Panc1 (cell line): Measurements from ENCODE around the gene AADACL2. TPM values are rescaled to one million over a fixed set of nuclear protein-coding genes. Genes with fewer than 3 reads are reported as not detected.

ENCODE experiments used
- ATAC-seq: fragments of 200-7000 bp; cut with Tn5 transposase; 2 replicates; pipeline ENCODE4 v1.9.1; 2020; ENCODE audit warnings: mild to moderate bottlenecking, moderate library complexity
- BruUV-seq: library from RNA; stranded (reverse); fragments of 400-500 nt; replicated peaks from 2 replicates; lab custom pipeline; 2021; lab: Mats Ljungman, UMichigan
- CTCF ChIA-PET: fragments of 300-600 bp; sonication (Branson Sonifier 250); formaldehyde crosslinking; loops from one replicate; lab custom pipeline; 2022; ENCODE audit warnings: antibody characterized with exemption; lab: Charles Lee
- POLR2A ChIA-PET: fragments of 300-600 bp; sonication (Branson Sonifier 250); formaldehyde crosslinking; loops from one replicate; lab custom pipeline; 2022; ENCODE audit warnings: antibody characterized with exemption; lab: Charles Lee
- DNase-seq: peaks from one replicate; pipeline ENCODE4 v3.0.0-alpha.2; 2010; ENCODE audit warnings: low read depth, low spot score
- H3K27ac ChIP-seq: 2 replicates; pipeline ENCODE4 v1.5.1; 2011; ENCODE audit warnings: mild to moderate bottlenecking, low read length, inconsistent platforms
- H3K27me3 ChIP-seq: fragments of 200-500 bp; sonication (Bioruptor generic); 2 replicates; pipeline ENCODE4 v1.6.0; 2014; ENCODE audit warnings: low read length, inconsistent platforms; ENCODE audit not compliant: control insufficient read depth, insufficient read depth
- H3K36me3 ChIP-seq: fragments of 200-500 bp; sonication (Bioruptor generic); 2 replicates; pipeline ENCODE4 v1.5.1; 2014; ENCODE audit warnings: inconsistent platforms, mild to moderate bottlenecking, low read length, moderate library complexity; ENCODE audit not compliant: control insufficient read depth, insufficient read depth
- H3K4me1 ChIP-seq: 2 replicates; pipeline ENCODE4 v1.5.1; 2011; ENCODE audit warnings: inconsistent platforms, mild to moderate bottlenecking, low read length, moderate library complexity; ENCODE audit not compliant: control insufficient read depth, insufficient read depth
- H3K4me3 ChIP-seq, 2 experiments: 2 replicates each; pipeline ENCODE4 v1.5.1; 2011 to 2012; ENCODE audit warnings: low read depth in 2 of 2, low read length in 2 of 2, mild to moderate bottlenecking in 2 of 2, inconsistent platforms in 1 of 2, moderate library complexity in 1 of 2
- H3K9me3 ChIP-seq: fragments of 200-500 bp; sonication (Bioruptor generic); 2 replicates; pipeline ENCODE4 v1.5.1; 2014; ENCODE audit warnings: low read depth, mild to moderate bottlenecking, inconsistent platforms, low read length, moderate library complexity; ENCODE audit not compliant: control insufficient read depth, insufficient read depth
- POLR2AphosphoS5 ChIP-seq: IDR thresholded peaks from 2 replicates; pipeline ENCODE4 v1.6.1; 2012; ENCODE audit warnings: mild to moderate bottlenecking, low read depth, low read length, moderate library complexity
- SIN3A ChIP-seq: IDR thresholded peaks from 2 replicates; pipeline ENCODE4 v1.6.1; 2012; ENCODE audit warnings: low read depth, mild to moderate bottlenecking, low read length, moderate library complexity, borderline replicate concordance; ENCODE audit not compliant: insufficient read depth
- TCF7L2 ChIP-seq: IDR thresholded peaks from 2 replicates; pipeline ENCODE4 v1.6.1; 2011; ENCODE audit warnings: mild to moderate bottlenecking, low read depth, low read length, inconsistent platforms
- in situ Hi-C: cut with HindIII; loops from 2 replicates; pipeline ENCODE4 v1.10.0; 2016; ENCODE audit warnings: low sequenced_read_pairs, low pct_unique_long_range_greater_than_20kb
- intact Hi-C: fragments of 100-400 bp; cut with micrococcal nuclease; formaldehyde crosslinking; loops from one replicate; pipeline ENCODE4 v1.10.0; 2022; ENCODE audit not compliant: unreplicated experiment
- total RNA-seq: library from RNA; stranded (reverse); gene quantifications from one replicate; pipeline ENCODE4 v1.2.1, GENCODE V29; 2021; ENCODE audit not compliant: unreplicated experiment
- TF ChIP-seq, protein P1 (sequence below), 2 experiments: IDR thresholded peaks; 2 replicates each; pipeline ENCODE4 v1.6.1; 2011 to 2012; ENCODE audit warnings: low read depth in 2 of 2, control low read depth in 1 of 2, low read length in 1 of 2, mild to moderate bottlenecking in 1 of 2, moderate library complexity in 1 of 2; ENCODE audit not compliant: insufficient read depth in 1 of 2
- TF ChIP-seq, protein P2 (sequence below): fragments of 450-650 bp; IDR thresholded peaks from 2 replicates; pipeline ENCODE4 v1.5.1; 2017; ENCODE audit warnings: mild to moderate bottlenecking

AADACL2 gene
- total RNA-seq, 1 experiment from 2014 or later: not detected

DNA sequence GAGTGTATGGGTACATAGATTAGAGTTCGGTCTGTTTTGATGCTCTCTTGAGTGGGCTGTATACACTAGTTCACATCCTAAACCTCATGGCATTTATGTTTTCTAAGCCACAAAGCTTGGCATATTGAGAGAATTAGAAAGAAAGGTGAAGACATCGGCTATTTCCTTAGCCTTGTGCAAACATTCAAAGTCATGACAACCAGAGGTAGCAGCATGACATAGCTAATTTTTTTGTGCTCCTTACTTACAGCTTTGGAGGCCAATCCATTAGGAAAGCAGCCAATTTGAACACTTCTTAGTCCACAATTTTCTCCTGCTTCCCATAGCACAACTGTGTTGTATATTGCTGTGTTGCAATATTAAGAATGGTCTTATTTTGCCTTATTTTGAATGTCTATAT, 58.7 kb downstream of the AADACL2 start:
- intact Hi-C loops: no loop called here
- H3K27me3 ChIP-seq: no peaks in the 10 kb centered on the region
- H3K4me1 ChIP-seq: no peaks in the 10 kb centered on the region
- CTCF ChIA-PET: no interaction called here
- ATAC-seq (no peak), DNase-seq (no peak)
- H3K27ac ChIP-seq: no peak overlapping the region
- H3K9me3 ChIP-seq: no peaks in the 10 kb centered on the region
- no peak overlapping the region for H3K4me3 ChIP-seq
- BruUV-seq: no TSS peak
- POLR2A ChIA-PET: no interaction called here
- no peak for TF ChIP-seq SIN3A
- no peak for TF ChIP-seq POLR2AphosphoS5
- no peak for TF ChIP-seq TCF7L2
- TF ChIP-seq, protein P1, sequence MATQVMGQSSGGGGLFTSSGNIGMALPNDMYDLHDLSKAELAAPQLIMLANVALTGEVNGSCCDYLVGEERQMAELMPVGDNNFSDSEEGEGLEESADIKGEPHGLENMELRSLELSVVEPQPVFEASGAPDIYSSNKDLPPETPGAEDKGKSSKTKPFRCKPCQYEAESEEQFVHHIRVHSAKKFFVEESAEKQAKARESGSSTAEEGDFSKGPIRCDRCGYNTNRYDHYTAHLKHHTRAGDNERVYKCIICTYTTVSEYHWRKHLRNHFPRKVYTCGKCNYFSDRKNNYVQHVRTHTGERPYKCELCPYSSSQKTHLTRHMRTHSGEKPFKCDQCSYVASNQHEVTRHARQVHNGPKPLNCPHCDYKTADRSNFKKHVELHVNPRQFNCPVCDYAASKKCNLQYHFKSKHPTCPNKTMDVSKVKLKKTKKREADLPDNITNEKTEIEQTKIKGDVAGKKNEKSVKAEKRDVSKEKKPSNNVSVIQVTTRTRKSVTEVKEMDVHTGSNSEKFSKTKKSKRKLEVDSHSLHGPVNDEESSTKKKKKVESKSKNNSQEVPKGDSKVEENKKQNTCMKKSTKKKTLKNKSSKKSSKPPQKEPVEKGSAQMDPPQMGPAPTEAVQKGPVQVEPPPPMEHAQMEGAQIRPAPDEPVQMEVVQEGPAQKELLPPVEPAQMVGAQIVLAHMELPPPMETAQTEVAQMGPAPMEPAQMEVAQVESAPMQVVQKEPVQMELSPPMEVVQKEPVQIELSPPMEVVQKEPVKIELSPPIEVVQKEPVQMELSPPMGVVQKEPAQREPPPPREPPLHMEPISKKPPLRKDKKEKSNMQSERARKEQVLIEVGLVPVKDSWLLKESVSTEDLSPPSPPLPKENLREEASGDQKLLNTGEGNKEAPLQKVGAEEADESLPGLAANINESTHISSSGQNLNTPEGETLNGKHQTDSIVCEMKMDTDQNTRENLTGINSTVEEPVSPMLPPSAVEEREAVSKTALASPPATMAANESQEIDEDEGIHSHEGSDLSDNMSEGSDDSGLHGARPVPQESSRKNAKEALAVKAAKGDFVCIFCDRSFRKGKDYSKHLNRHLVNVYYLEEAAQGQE (IDR thresholded peaks at IDR 0.05; ENCODE audit: insufficient read depth in 1 of 2, low read depth in 2 of 2, low read length in 1 of 2): no peak
- TF ChIP-seq, protein P2, sequence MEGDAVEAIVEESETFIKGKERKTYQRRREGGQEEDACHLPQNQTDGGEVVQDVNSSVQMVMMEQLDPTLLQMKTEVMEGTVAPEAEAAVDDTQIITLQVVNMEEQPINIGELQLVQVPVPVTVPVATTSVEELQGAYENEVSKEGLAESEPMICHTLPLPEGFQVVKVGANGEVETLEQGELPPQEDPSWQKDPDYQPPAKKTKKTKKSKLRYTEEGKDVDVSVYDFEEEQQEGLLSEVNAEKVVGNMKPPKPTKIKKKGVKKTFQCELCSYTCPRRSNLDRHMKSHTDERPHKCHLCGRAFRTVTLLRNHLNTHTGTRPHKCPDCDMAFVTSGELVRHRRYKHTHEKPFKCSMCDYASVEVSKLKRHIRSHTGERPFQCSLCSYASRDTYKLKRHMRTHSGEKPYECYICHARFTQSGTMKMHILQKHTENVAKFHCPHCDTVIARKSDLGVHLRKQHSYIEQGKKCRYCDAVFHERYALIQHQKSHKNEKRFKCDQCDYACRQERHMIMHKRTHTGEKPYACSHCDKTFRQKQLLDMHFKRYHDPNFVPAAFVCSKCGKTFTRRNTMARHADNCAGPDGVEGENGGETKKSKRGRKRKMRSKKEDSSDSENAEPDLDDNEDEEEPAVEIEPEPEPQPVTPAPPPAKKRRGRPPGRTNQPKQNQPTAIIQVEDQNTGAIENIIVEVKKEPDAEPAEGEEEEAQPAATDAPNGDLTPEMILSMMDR: no peak
- H3K36me3 ChIP-seq: no peaks in the 10 kb centered on the region
- in situ Hi-C loops: no loop called here

DNA sequence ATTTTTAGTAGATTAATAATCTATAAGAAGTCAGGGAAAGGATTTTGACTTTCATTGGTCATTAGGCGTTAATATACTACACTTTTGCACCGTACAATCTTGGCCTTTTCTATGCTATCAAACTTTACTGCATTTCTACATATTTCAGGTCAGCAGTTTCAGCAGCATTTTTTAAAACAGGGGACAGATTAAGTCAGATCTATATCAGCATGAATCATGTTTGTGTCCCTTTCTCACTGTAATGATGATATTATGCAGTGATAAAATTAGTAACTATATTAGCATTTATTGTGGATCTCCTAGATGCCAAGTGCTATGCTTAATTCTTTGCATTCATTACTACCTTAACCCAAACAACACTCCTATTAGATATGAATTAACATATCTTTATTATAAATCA, 59.9 kb downstream of the AADACL2 start:
- in situ Hi-C loops (no loop called here), intact Hi-C loops (no loop called here)
- DNase-seq (no peak), ATAC-seq (no peak)
- no TSS peak for BruUV-seq
- ChIA-PET CTCF (no interaction called here), POLR2A (no interaction called here)
- Histone ChIP-seq H3K4me3 (no peak overlapping the region), H3K36me3 (no peaks in the 10 kb centered on the region), H3K27me3 (no peaks in the 10 kb centered on the region), H3K27ac (no peak overlapping the region), H3K9me3 (no peaks in the 10 kb centered on the region), H3K4me1 (no peaks in the 10 kb centered on the region)
- TF ChIP-seq TCF7L2 (no peak), POLR2AphosphoS5 (no peak), SIN3A (no peak)
- TF ChIP-seq, protein P2: no peak
- TF ChIP-seq, protein P1 (IDR thresholded peaks at IDR 0.05; ENCODE audit: insufficient read depth in 1 of 2, low read depth in 2 of 2, low read length in 1 of 2): no peak
